Measurements from ENCODE around the gene ZNF740.
A peak's percentile ranks its signal among the peaks of the same experiment; 100 is the strongest.
"Not testable (repeated sequence)": the region's sequence is repeated elsewhere in the genome, so short reads cannot be mapped to it uniquely, and the experiment has no call there.

Gene ZNF740

GRCh38 chr12:53173085-53173715, 7.3 kb upstream of the ZNF740 start:
- DNase-seq = no peak

- DNase-seq = no peak
Observed at GRCh38 chr12:53174881-53175491, 5.5 kb upstream of the ZNF740 start.

GRCh38 chr12:53176750-53177149, 3.8 kb upstream of the ZNF740 start:
- DNase-seq = no peak

- DNase-seq = not testable (repeated sequence)
Observed at GRCh38 chr12:53177447-53177846, 3.1 kb upstream of the ZNF740 start.

GRCh38 chr12:53178803-53179202, 1.7 kb upstream of the ZNF740 start:
- not testable (repeated sequence) for DNase-seq

- DNase-seq = peak in 10 of 14 donors; percentile 36 to 86 (median 67)
Observed at GRCh38 chr12:53179687-53180219, 769 bp upstream of the ZNF740 start.

GRCh38 chr12:53180931-53181645, 566 bp downstream of the ZNF740 start:
- peak in 5 of 14 donors; percentile 85 to 94 (median 92) for DNase-seq

GRCh38 chr12:53181935-53182334, 1.4 kb downstream of the ZNF740 start:
- DNase-seq = no peak

- no peak for DNase-seq
Observed at GRCh38 chr12:53182903-53183302, 2.4 kb downstream of the ZNF740 start.

GRCh38 chr12:53184828-53185227, 4.3 kb downstream of the ZNF740 start:
- DNase-seq = no peak

GRCh38 chr12:53185582-53186153, 5.1 kb downstream of the ZNF740 start:
- DNase-seq = no peak

GRCh38 chr12:53186745-53187144, 6.2 kb downstream of the ZNF740 start:
- no peak for DNase-seq

- no peak for DNase-seq
Observed at GRCh38 chr12:53187145-53187899, 6.8 kb downstream of the ZNF740 start.

GRCh38 chr12:53190108-53190729, 9.7 kb downstream of the ZNF740 start:
- no peak for DNase-seq

GRCh38 chr12:53191096-53191884, 10.8 kb downstream of the ZNF740 start:
- DNase-seq = no peak

GRCh38 chr12:53191885-53192530, 11.5 kb downstream of the ZNF740 start:
- no peak for DNase-seq

- no peak for DNase-seq
Observed at GRCh38 chr12:53192531-53193021, 12.1 kb downstream of the ZNF740 start.

GRCh38 chr12:53193040-53193439, 12.5 kb downstream of the ZNF740 start:
- no peak for DNase-seq

- no peak for DNase-seq
Observed at GRCh38 chr12:53193985-53194716, 13.6 kb downstream of the ZNF740 start.

GRCh38 chr12:53194973-53195372, 14.5 kb downstream of the ZNF740 start:
- DNase-seq = no peak

Measured in C1 segment of cervical spinal cord (tissue), 14 donors.